Neuron (in vitro differentiated cells): ENCODE results near the gene BCKDK.
"Not testable (repeated sequence)": the region's sequence is repeated elsewhere in the genome, so short reads cannot be mapped to it uniquely, and the experiment has no call there.

Experiments used
- H2AFZ ChIP-seq: one replicate; pipeline ENCODE4 v1.6.1; 2013; ENCODE audit warnings: low read depth, mild to moderate bottlenecking, inconsistent platforms, low read length, moderate library complexity
- H3K27me3 ChIP-seq: one replicate; pipeline ENCODE4 v1.6.1; 2013; ENCODE audit warnings: low read length; ENCODE audit not compliant: insufficient read depth
- H3K36me3 ChIP-seq: one replicate; pipeline ENCODE4 v1.6.1; 2013; ENCODE audit warnings: low read length; ENCODE audit not compliant: insufficient read depth
- H3K4me1 ChIP-seq: one replicate; pipeline ENCODE4 v1.6.1; 2013; ENCODE audit warnings: low read length; ENCODE audit not compliant: insufficient read depth
- H3K4me3 ChIP-seq: 2 replicates; pipeline ENCODE4 v1.5.1; 2013; ENCODE audit warnings: mild to moderate bottlenecking, low read length, moderate library complexity
- H3K9me3 ChIP-seq: one replicate; pipeline ENCODE4 v1.6.1; 2013; ENCODE audit warnings: low read length

The BCKDK gene

GRCh38 chr16:31130899-31131298 lies 22.7 kb downstream of the BCKDK start:
- H3K36me3 ChIP-seq: peaks cover 39% of the 10 kb centered on the region
- peaks cover 12% of the 10 kb centered on the region for H3K4me1 ChIP-seq
- no peaks in the 10 kb centered on the region for H3K27me3 ChIP-seq
- no peak overlapping the region for H2AFZ ChIP-seq
- no peak overlapping the region for H3K4me3 ChIP-seq
- H3K9me3 ChIP-seq: no peaks in the 10 kb centered on the region

- no peaks in the 10 kb centered on the region for H3K27me3 ChIP-seq
- H3K4me3 ChIP-seq: no peak overlapping the region
- H3K4me1 ChIP-seq: peaks cover 12% of the 10 kb centered on the region
- peaks cover 39% of the 10 kb centered on the region for H3K36me3 ChIP-seq
- no peak overlapping the region for H2AFZ ChIP-seq
- H3K9me3 ChIP-seq: no peaks in the 10 kb centered on the region
Observed at GRCh38 chr16:31131416-31131815, 23.2 kb downstream of the BCKDK start.

GRCh38 chr16:31131841-31132271 lies 23.7 kb downstream of the BCKDK start:
- H3K27me3 ChIP-seq: no peaks in the 10 kb centered on the region
- H3K4me3 ChIP-seq: no peak overlapping the region
- H3K9me3 ChIP-seq: no peaks in the 10 kb centered on the region
- no peak overlapping the region for H2AFZ ChIP-seq
- H3K36me3 ChIP-seq: peaks cover 38% of the 10 kb centered on the region
- H3K4me1 ChIP-seq: peaks cover 12% of the 10 kb centered on the region

GRCh38 chr16:31132303-31132979 lies 24.3 kb downstream of the BCKDK start:
- no peak overlapping the region for H2AFZ ChIP-seq
- no peak overlapping the region for H3K4me3 ChIP-seq
- H3K36me3 ChIP-seq: peaks cover 32% of the 10 kb centered on the region
- no peaks in the 10 kb centered on the region for H3K9me3 ChIP-seq
- peaks cover 12% of the 10 kb centered on the region for H3K4me1 ChIP-seq
- no peaks in the 10 kb centered on the region for H3K27me3 ChIP-seq

GRCh38 chr16:31133046-31133501 lies 24.9 kb downstream of the BCKDK start:
- no peak overlapping the region for H3K4me3 ChIP-seq
- H2AFZ ChIP-seq: no peak overlapping the region
- H3K27me3 ChIP-seq: no peaks in the 10 kb centered on the region
- H3K9me3 ChIP-seq: no peaks in the 10 kb centered on the region
- peaks cover 12% of the 10 kb centered on the region for H3K4me1 ChIP-seq
- peaks cover 27% of the 10 kb centered on the region for H3K36me3 ChIP-seq

GRCh38 chr16:31134091-31134571 lies 25.9 kb downstream of the BCKDK start:
- Histone ChIP-seq H3K27me3 (no peaks in the 10 kb centered on the region), H3K4me1 (peaks cover 12% of the 10 kb centered on the region), H3K9me3 (no peaks in the 10 kb centered on the region), H2AFZ (no peak overlapping the region), H3K4me3 (no peak overlapping the region), H3K36me3 (peaks cover 27% of the 10 kb centered on the region)

GRCh38 chr16:31134625-31135534 lies 26.7 kb downstream of the BCKDK start:
- H3K4me3 ChIP-seq: no peak overlapping the region
- peaks cover 23% of the 10 kb centered on the region for H3K36me3 ChIP-seq
- no peaks in the 10 kb centered on the region for H3K27me3 ChIP-seq
- H2AFZ ChIP-seq: no peak overlapping the region
- no peaks in the 10 kb centered on the region for H3K9me3 ChIP-seq
- H3K4me1 ChIP-seq: peaks cover 12% of the 10 kb centered on the region

- peaks cover 12% of the 10 kb centered on the region for H3K4me1 ChIP-seq
Observed at GRCh38 chr16:31135535-31136286, 27.5 kb downstream of the BCKDK start, which contains the start of gene PRSS8. Gene PRSS8 (minus strand): TSS chr16:31135727. CDS start chr16:31135498, 229 bp downstream.

GRCh38 chr16:31136287-31136662 lies 28.1 kb downstream of the BCKDK start:
- Histone ChIP-seq H3K27me3 (no peaks in the 10 kb centered on the region), H2AFZ (no peak overlapping the region), H3K36me3 (peaks cover 12% of the 10 kb centered on the region), H3K9me3 (no peaks in the 10 kb centered on the region), H3K4me3 (no peak overlapping the region), H3K4me1 (peaks cover 13% of the 10 kb centered on the region)

More at GRCh38 chr16:31135535-31136286, 27.5 kb downstream of the BCKDK start, which contains the start of gene PRSS8:
- Histone ChIP-seq H3K27me3 (no peaks in the 10 kb centered on the region), H3K4me3 (no peak within 1 kb of the TSS), H3K9me3 (no peaks in the 10 kb centered on the region), H3K36me3 (peaks cover 16% of the 10 kb centered on the region), H2AFZ (no peak within 1 kb of the TSS)

- H3K36me3 ChIP-seq, H2AFZ ChIP-seq, H3K9me3 ChIP-seq, H3K27me3 ChIP-seq, H3K4me3 ChIP-seq: not testable (repeated sequence)
- peaks cover 18% of the 10 kb centered on the region for H3K4me1 ChIP-seq
Observed at GRCh38 chr16:31136822-31137499, 28.8 kb downstream of the BCKDK start.

- Histone ChIP-seq H3K4me3 (no peak overlapping the region), H3K36me3 (no peaks in the 10 kb centered on the region), H2AFZ (no peak overlapping the region), H3K9me3 (no peaks in the 10 kb centered on the region), H3K4me1 (peaks cover 14% of the 10 kb centered on the region), H3K27me3 (no peaks in the 10 kb centered on the region)
Observed at GRCh38 chr16:31138621-31139578, 30.7 kb downstream of the BCKDK start.
